ENCODE results near the gene DUSP22.

DNA sequence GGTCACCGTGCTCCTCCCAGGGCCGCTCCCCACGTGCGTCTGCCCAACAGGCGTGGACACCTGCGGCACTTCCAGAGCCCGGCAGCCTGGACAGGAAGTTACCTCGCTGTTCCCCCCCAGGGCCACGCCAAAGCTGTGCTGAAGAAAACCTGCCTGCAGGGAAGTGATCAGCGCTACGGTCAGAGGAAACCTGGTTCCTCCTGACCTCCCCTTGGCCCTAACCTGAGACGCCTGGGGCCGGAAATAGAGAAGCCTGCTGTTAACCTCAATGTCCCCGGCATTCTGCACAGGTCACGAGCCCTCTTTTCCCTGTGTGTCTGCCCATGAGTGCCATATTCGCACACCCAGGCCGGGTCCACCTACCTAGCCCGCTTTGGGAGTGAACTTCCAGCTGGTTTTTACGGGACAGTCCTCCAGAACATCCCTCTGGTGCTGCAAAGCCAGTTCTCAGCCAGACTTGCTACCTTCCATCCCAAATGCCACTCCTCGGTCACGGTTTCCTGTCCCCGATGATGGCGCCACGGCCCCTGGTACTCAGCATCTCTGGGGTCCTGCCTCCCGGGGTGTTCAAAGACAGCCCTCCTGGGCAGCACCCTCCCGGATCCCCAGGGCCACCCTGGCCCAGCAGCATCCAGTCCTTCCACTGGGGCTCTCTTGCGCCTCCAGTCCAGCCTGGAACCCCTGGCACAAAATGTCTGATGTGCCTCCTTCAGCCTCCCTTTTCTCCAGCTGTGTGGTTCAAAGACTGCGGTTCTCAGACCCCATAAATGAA, 87.3 kb downstream of the DUSP22 start:
- TF ChIP-seq POLR2AphosphoS5 (IDR thresholded peaks at IDR 0.05) (no peak), CTCF (IDR thresholded peaks at IDR 0.05) (no peak), POLR2A (IDR thresholded peaks at IDR 0.05) (no peak)

Data from upper lobe of left lung (tissue), 4 donors.